ENCODE measurements around the gene NUAK1.
"Not testable (repeated sequence)": the region's sequence is repeated elsewhere in the genome, so short reads cannot be mapped to it uniquely, and the experiment has no call there.

The NUAK1 gene

DNA sequence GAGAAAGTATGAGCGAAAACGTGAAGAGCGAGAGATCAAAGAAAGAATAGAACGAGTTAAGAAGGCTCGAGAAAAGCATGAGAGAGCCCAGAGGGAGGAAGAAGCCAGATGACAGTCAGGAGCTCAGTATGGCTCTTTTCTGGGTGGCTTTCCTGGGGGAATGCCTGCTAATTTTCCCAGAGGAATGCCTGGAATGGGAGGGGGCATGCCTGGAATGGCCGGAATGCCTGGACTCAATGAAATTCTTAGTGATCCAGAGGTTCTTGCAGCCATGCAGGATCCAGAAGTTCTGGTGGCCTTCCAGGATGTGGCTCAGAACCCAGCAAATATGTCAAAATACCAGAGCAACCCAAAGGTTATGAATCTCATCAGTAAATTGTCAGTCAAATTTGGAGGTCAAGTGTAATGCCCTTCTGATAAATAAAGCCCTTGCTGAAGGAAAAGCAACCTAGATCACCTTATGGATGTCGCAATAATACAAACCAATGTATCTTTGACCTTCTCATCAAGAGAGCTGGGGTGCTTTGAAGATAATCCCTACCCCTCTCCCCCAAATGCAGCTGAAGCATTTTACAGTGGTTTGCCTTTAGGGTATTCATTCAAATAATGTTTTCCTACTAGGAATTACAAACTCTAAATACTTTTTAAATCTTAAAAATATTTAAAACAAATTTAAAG lies 122.0 kb downstream of the NUAK1 start:
- H2AFZ ChIP-seq (ENCODE audit: low read length); H2AK5ac ChIP-seq (ENCODE audit: low read depth, low read length); H3K4ac ChIP-seq (ENCODE audit: low read length); H2BK12ac ChIP-seq (ENCODE audit: low read length); H3K27me3 ChIP-seq (ENCODE audit: control insufficient read depth in 3 of 3, insufficient read depth in 3 of 3, low read depth in 1 of 3, low read length in 3 of 3); H3K79me1 ChIP-seq (ENCODE audit: low read depth, low read length); H3K27ac ChIP-seq (replicated peaks; ENCODE audit: low read length); H3K23ac ChIP-seq (ENCODE audit: low read depth, low read length, poor library complexity); H2BK120ac ChIP-seq (ENCODE audit: low read depth, low read length); H2BK5ac ChIP-seq (ENCODE audit: low read length); H4K8ac ChIP-seq (ENCODE audit: low read depth, low read length); H3K4me1 ChIP-seq (ENCODE audit: control insufficient read depth in 2 of 2, insufficient read depth in 1 of 2, low read depth in 1 of 2, low read length in 2 of 2); H4K91ac ChIP-seq (ENCODE audit: low read depth, low read length, poor library complexity); H3K36me3 ChIP-seq (replicated peaks in 1 of 2; ENCODE audit: control insufficient read depth in 2 of 2, insufficient read depth in 2 of 2, low read length in 2 of 2); H2BK15ac ChIP-seq (ENCODE audit: low read length); H3K4me2 ChIP-seq (ENCODE audit: insufficient read depth, low read length, poor library complexity, severe bottlenecking); H3K4me3 ChIP-seq (ENCODE audit: low read length in 2 of 2); H3K9ac ChIP-seq (ENCODE audit: low read depth, low read length, poor library complexity); DNase-seq (ENCODE audit: low spot score); H3K14ac ChIP-seq (ENCODE audit: low read length); H3K18ac ChIP-seq (ENCODE audit: low read length): not testable (repeated sequence)
- no CpG with 5 or more reads among the region's 7 CpGs for WGBS, 2 donors (ENCODE audit: extremely low coverage in 2 of 2, insufficient read length in 2 of 2, insufficient replicate concordance in 1 of 2)
- peaks cover 6 to 23% of the 10 kb centered on the region in 2 donors for H3K9me3 ChIP-seq (replicated peaks in 1 of 2; ENCODE audit: control insufficient read depth in 2 of 2, insufficient read depth in 1 of 2, low read depth in 1 of 2, low read length in 2 of 2)

DNA sequence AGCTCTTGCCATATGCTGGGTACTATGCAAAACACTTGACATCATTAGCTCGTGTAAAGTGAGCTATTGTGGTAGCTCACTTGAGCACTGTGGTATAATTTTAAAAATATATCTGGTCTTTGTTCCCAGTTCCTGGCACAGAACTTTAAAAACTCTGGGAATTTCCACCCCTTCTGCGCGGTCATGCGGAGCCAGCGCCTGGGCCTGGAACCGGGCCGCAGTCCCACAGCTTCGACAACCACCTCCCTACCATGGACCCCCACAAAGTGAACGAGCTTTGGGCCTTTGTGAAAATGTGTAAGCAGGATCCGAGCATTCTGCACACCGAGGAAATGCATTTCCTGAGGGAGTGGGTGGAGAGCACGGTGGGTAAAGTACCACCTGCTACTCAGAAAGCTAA lies 123.1 kb downstream of the NUAK1 start:
- Histone ChIP-seq H3K4ac (ENCODE audit: low read length) (no peak overlapping the region), H3K14ac (ENCODE audit: low read length) (no peak overlapping the region), H3K36me3 (replicated peaks in 1 of 2; ENCODE audit: control insufficient read depth in 2 of 2, insufficient read depth in 2 of 2, low read length in 2 of 2) (no peaks in the 10 kb centered on the region), H3K27me3 (ENCODE audit: control insufficient read depth in 3 of 3, insufficient read depth in 3 of 3, low read depth in 1 of 3, low read length in 3 of 3) (no peaks in the 10 kb centered on the region), H2BK15ac (ENCODE audit: low read length) (no peak overlapping the region), H3K4me2 (ENCODE audit: insufficient read depth, low read length, poor library complexity, severe bottlenecking) (no peak overlapping the region), H3K9ac (ENCODE audit: low read depth, low read length, poor library complexity) (no peak overlapping the region), H3K23ac (ENCODE audit: low read depth, low read length, poor library complexity) (no peak overlapping the region), H3K9me3 (replicated peaks in 1 of 2; ENCODE audit: control insufficient read depth in 2 of 2, insufficient read depth in 1 of 2, low read depth in 1 of 2, low read length in 2 of 2) (peaks cover 6 to 23% of the 10 kb centered on the region in 2 donors), H2BK12ac (ENCODE audit: low read length) (no peak overlapping the region), H3K18ac (ENCODE audit: low read length) (no peak overlapping the region), H4K91ac (ENCODE audit: low read depth, low read length, poor library complexity) (no peak overlapping the region), H4K8ac (ENCODE audit: low read depth, low read length) (no peak overlapping the region), H2BK120ac (ENCODE audit: low read depth, low read length) (no peak overlapping the region), H3K27ac (replicated peaks; ENCODE audit: low read length) (no peak overlapping the region), H3K4me3 (ENCODE audit: low read length in 2 of 2) (no peak overlapping the region), H2BK5ac (ENCODE audit: low read length) (no peak overlapping the region), H3K79me1 (ENCODE audit: low read depth, low read length) (no peaks in the 10 kb centered on the region), H2AK5ac (ENCODE audit: low read depth, low read length) (no peak overlapping the region), H3K4me1 (ENCODE audit: control insufficient read depth in 2 of 2, insufficient read depth in 1 of 2, low read depth in 1 of 2, low read length in 2 of 2) (no peaks in the 10 kb centered on the region), H2AFZ (ENCODE audit: low read length) (no peak overlapping the region)
- no peak for DNase-seq (ENCODE audit: low spot score)
- no CpG with 5 or more reads among the region's 12 CpGs for WGBS, 2 donors (ENCODE audit: extremely low coverage in 2 of 2, insufficient read length in 2 of 2, insufficient replicate concordance in 1 of 2)

DNA sequence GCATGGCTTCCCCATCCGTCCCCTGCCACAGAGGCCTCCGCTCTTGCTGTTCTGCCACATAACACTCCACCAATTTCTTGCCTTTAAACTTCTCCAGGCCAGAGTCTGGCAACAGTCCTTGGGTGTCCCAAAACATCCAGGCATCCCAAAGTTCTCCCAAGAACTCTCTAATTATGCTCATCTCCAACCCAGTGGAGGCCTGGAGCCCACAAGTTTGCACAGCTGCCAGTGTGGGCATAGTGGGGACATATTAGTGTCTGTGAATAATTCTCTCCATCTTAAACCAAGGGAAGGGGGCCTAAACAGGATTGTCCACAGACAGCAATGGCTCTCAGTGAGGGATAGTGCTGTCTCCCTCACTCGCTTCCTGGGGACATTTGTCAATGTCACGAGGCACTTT lies 124.8 kb downstream of the NUAK1 start:
- no CpG with 5 or more reads among the region's 4 CpGs for WGBS, 2 donors (ENCODE audit: extremely low coverage in 2 of 2, insufficient read length in 2 of 2, insufficient replicate concordance in 1 of 2)
- no peak overlapping the region for H3K27ac ChIP-seq (replicated peaks; ENCODE audit: low read length)

More for the DNA sequence above, 124.8 kb downstream of the NUAK1 start:
- H3K4ac ChIP-seq (ENCODE audit: low read length) = no peak overlapping the region
- no peak overlapping the region for H2AFZ ChIP-seq (ENCODE audit: low read length)
- no peak overlapping the region for H3K9ac ChIP-seq (ENCODE audit: low read depth, low read length, poor library complexity)
- no peak overlapping the region for H4K91ac ChIP-seq (ENCODE audit: low read depth, low read length, poor library complexity)
- H3K4me1 ChIP-seq (ENCODE audit: control insufficient read depth in 2 of 2, insufficient read depth in 1 of 2, low read depth in 1 of 2, low read length in 2 of 2) = no peaks in the 10 kb centered on the region
- no peak overlapping the region for H2AK5ac ChIP-seq (ENCODE audit: low read depth, low read length)
- no peaks in the 10 kb centered on the region for H3K79me1 ChIP-seq (ENCODE audit: low read depth, low read length)
- no peak overlapping the region for H2BK5ac ChIP-seq (ENCODE audit: low read length)
- no peak overlapping the region for H3K23ac ChIP-seq (ENCODE audit: low read depth, low read length, poor library complexity)
- H2BK12ac ChIP-seq (ENCODE audit: low read length) = no peak overlapping the region
- H3K4me2 ChIP-seq (ENCODE audit: insufficient read depth, low read length, poor library complexity, severe bottlenecking) = no peak overlapping the region
- no peak overlapping the region for H2BK15ac ChIP-seq (ENCODE audit: low read length)
- H4K8ac ChIP-seq (ENCODE audit: low read depth, low read length) = no peak overlapping the region
- peaks cover 3 to 10% of the 10 kb centered on the region in 2 donors for H3K9me3 ChIP-seq (replicated peaks in 1 of 2; ENCODE audit: control insufficient read depth in 2 of 2, insufficient read depth in 1 of 2, low read depth in 1 of 2, low read length in 2 of 2)
- no peaks in the 10 kb centered on the region for H3K27me3 ChIP-seq (ENCODE audit: control insufficient read depth in 3 of 3, insufficient read depth in 3 of 3, low read depth in 1 of 3, low read length in 3 of 3)
- H3K36me3 ChIP-seq (replicated peaks in 1 of 2; ENCODE audit: control insufficient read depth in 2 of 2, insufficient read depth in 2 of 2, low read length in 2 of 2) = no peaks in the 10 kb centered on the region
- no peak for DNase-seq (ENCODE audit: low spot score)
- peak overlapping the region; percentile 35 for H3K18ac ChIP-seq (ENCODE audit: low read length)
- no peak overlapping the region for H3K4me3 ChIP-seq (ENCODE audit: low read length in 2 of 2)
- no peak overlapping the region for H3K14ac ChIP-seq (ENCODE audit: low read length)
- H2BK120ac ChIP-seq (ENCODE audit: low read depth, low read length) = no peak overlapping the region

All from neuronal stem cell (in vitro differentiated cells).